ENCODE measurements around the gene CNGB1. TPM values are rescaled to one million over a fixed set of nuclear protein-coding genes. Genes with fewer than 3 reads are reported as not detected.

Gene CNGB1
- total and polyA plus RNA-seq, 2 donors from 2014 or later: not detected

DNA sequence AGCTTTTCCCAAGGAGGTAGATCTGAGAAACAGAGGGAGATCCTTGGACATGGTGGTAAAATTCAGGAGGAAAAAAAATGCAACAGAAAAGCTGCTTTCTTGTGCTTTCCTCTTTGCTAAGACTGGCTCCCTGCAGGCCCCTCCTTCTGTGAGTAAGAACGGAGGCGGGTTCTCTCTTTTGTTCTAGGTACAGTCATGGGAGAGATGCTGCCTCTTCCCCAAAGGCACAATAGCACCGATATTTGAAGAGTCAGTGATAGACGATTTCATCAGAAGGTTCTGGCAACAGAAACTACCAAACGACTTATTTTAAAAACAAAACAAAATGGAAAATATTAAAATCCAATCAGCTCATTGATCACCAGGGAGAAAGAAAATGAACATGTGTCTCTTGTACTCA is 136.0 kb downstream of the CNGB1 start:
- Histone ChIP-seq H3K9me3 (ENCODE audit: control insufficient read depth in 2 of 3, insufficient read depth in 1 of 3, low read length in 3 of 3) (no peaks in the 10 kb centered on the region), H3K4me1 (ENCODE audit: control insufficient read depth in 2 of 3, insufficient read depth in 2 of 3, low read depth in 1 of 3, low read length in 3 of 3) (peaks cover 0 to under 1% (median 0%) of the 10 kb centered on the region in 3 donors), H3K4me3 (ENCODE audit: low read length in 3 of 3) (no peak overlapping the region), H3K27me3 (ENCODE audit: control insufficient read depth, insufficient read depth, low read length) (no peaks in the 10 kb centered on the region), H3K27ac (ENCODE audit: low read depth in 2 of 2, low read length in 2 of 2) (no peak overlapping the region), H3K9ac (ENCODE audit: low read length in 3 of 3) (no peak overlapping the region), H3K36me3 (ENCODE audit: control insufficient read depth in 2 of 3, insufficient read depth in 3 of 3, low read length in 3 of 3) (no peaks in the 10 kb centered on the region)
- DNase-seq (no peak), FAIRE-seq (no peak)
- intact Hi-C loops (cut with DNase I): no loop called here
- TF ChIP-seq, protein P1, sequence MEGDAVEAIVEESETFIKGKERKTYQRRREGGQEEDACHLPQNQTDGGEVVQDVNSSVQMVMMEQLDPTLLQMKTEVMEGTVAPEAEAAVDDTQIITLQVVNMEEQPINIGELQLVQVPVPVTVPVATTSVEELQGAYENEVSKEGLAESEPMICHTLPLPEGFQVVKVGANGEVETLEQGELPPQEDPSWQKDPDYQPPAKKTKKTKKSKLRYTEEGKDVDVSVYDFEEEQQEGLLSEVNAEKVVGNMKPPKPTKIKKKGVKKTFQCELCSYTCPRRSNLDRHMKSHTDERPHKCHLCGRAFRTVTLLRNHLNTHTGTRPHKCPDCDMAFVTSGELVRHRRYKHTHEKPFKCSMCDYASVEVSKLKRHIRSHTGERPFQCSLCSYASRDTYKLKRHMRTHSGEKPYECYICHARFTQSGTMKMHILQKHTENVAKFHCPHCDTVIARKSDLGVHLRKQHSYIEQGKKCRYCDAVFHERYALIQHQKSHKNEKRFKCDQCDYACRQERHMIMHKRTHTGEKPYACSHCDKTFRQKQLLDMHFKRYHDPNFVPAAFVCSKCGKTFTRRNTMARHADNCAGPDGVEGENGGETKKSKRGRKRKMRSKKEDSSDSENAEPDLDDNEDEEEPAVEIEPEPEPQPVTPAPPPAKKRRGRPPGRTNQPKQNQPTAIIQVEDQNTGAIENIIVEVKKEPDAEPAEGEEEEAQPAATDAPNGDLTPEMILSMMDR (IDR thresholded peaks at IDR 0.05; ENCODE audit: borderline replicate concordance, extremely low read depth, insufficient read depth): no peak

Other genes starting within 250 kb of the CNGB1 start
- 14.5 TPM for gene KATNB1, start 235.4 kb downstream of the CNGB1 start, total RNA-seq
- gene KATNB1, start 235.4 kb downstream of the CNGB1 start, polyA plus RNA-seq (ENCODE audit: insufficient read depth, low read depth, low replicate concordance): 13.9 TPM
- gene KIFC3, start 168.6 kb downstream of the CNGB1 start, total RNA-seq: 109 TPM
- 74.9 TPM for gene KIFC3, start 168.6 kb downstream of the CNGB1 start, polyA plus RNA-seq (ENCODE audit: insufficient read depth, low read depth, low replicate concordance)
- gene ZNF319, start 29.5 kb upstream of the CNGB1 start, total RNA-seq: 10.9 TPM
- gene ZNF319, start 29.5 kb upstream of the CNGB1 start, polyA plus RNA-seq (ENCODE audit: insufficient read depth, low read depth, low replicate concordance): 2.9 TPM
- gene USB1, start 30.3 kb upstream of the CNGB1 start, total RNA-seq: 32.8 TPM
- 18.3 TPM for gene USB1, start 30.3 kb upstream of the CNGB1 start, polyA plus RNA-seq (ENCODE audit: insufficient read depth, low read depth, low replicate concordance)
- 31.4 TPM for gene MMP15, start 54.6 kb upstream of the CNGB1 start, total RNA-seq
- 19.1 TPM for gene MMP15, start 54.6 kb upstream of the CNGB1 start, polyA plus RNA-seq (ENCODE audit: insufficient read depth, low read depth, low replicate concordance)
- 22.3 TPM for gene CFAP20, start 158.3 kb upstream of the CNGB1 start, total RNA-seq
- gene CFAP20, start 158.3 kb upstream of the CNGB1 start, polyA plus RNA-seq (ENCODE audit: insufficient read depth, low read depth, low replicate concordance): 33.3 TPM
- gene CSNK2A2, start 227.0 kb upstream of the CNGB1 start, total RNA-seq: 55.3 TPM
- 26.7 TPM for gene CSNK2A2, start 227.0 kb upstream of the CNGB1 start, polyA plus RNA-seq (ENCODE audit: insufficient read depth, low read depth, low replicate concordance)